Left lung (tissue), 10 donors: ENCODE measurements around the gene EHMT1. TPM values are rescaled to one million over a fixed set of nuclear protein-coding genes. Genes with fewer than 3 reads are reported as not detected.

Source experiments
- ATAC-seq: fragments of 200-7000 bp; cut with Tn5 transposase; one replicate; pipeline ENCODE4 v1.9.1; 2020; ENCODE audit warnings: moderate library complexity
- DNase-seq, 4 donors: peaks; one replicate each; pipeline ENCODE4 v3.0.0-alpha.2; 2013 to 2020
- H3K27ac ChIP-seq, 2 donors: fragments of 200-600 bp; sonication (generic) in 1 of 2; one replicate each; pipeline versions ENCODE4 v1.5.0 to v1.8.0; 2020 to 2021
- H3K27me3 ChIP-seq, 2 donors: fragments of 200-600 bp; sonication (generic) in 1 of 2; one replicate each; pipeline versions ENCODE4 v1.5.0 to v1.8.0; 2020 to 2021
- H3K36me3 ChIP-seq, 2 donors: fragments of 200-600 bp; sonication (generic) in 1 of 2; one replicate each; pipeline versions ENCODE4 v1.5.0 to v1.8.0; 2020 to 2021
- H3K4me1 ChIP-seq, 2 donors: fragments of 200-600 bp; one replicate each; pipeline ENCODE4 v1.8.0; 2021
- H3K4me3 ChIP-seq, 2 donors: fragments of 200-600 bp; sonication (generic) in 1 of 2; one replicate each; pipeline versions ENCODE4 v1.5.0 to v1.8.0; 2020 to 2021; ENCODE audit warnings: mild to moderate bottlenecking in 1 of 2
- H3K9me3 ChIP-seq, 2 donors: fragments of 200-600 bp; sonication (generic) in 1 of 2; one replicate each; pipeline versions ENCODE4 v1.5.0 to v1.8.0; 2020 to 2021
- intact Hi-C, 2 donors: fragments of 100-400 bp; cut with DNase I; formaldehyde crosslinking; loops; one replicate each; pipeline versions ENCODE4 v1.11.2 to v1.14.2; 2022
- polyA plus RNA-seq, 6 donors: library from polyadenylated mRNA; unstranded; fragments of 120-200 nt; gene quantifications; one replicate each; pipeline ENCODE4 v1.2.1, GENCODE V29; 2013; ENCODE audit not compliant: insufficient read length in 6 of 6
- total RNA-seq, 2 donors: library from RNA; stranded (reverse); fragmentation: NEBNext Ultra II Directional; extraction: Animal tissue kit (Norgen Biotek cat#: 25700); gene quantifications; one replicate each; pipeline ENCODE4 v1.2.1, GENCODE V29; 2021
- TF ChIP-seq, protein P1 (sequence below), 2 donors: fragments of 200-600 bp; sonication (generic) in 1 of 2; IDR thresholded peaks; one replicate each; pipeline versions ENCODE4 v1.5.0 to v1.8.0; 2021; ENCODE audit warnings: antibody characterized with exemption in 2 of 2
- donor health status: DM: no; HTN: yes; CAD: no.
- donor health status: DM: no; HTN: no; CAD: no.

Gene EHMT1
- total and polyA plus RNA-seq, 8 donors = 71.5 to 92.7 (median 82.7) TPM

DNA sequence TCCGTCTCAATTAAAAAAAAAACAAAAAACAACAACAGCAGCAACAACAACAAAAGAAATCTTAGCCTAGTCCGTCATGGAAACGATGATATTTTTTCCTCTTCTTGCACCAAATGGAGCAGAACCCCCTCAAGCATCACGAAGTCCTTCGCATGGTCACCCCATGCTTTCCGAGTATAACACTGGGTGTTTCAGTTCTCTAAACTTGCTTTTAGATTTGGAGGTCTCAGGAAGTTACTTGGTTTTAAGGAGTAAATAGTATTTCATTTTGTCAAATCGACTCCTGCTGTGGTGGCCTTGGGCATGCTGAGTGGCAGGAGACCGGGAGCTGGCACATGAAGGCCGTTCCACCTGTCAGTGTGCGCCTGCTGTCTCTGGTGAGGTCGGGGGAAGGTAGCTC, 140.3 kb downstream of the EHMT1 start:
- H3K9me3 ChIP-seq = peaks cover 0 to 6% of the 10 kb centered on the region in 2 donors
- no peaks in the 10 kb centered on the region for H3K27me3 ChIP-seq
- peaks cover 0 to 95% of the 10 kb centered on the region in 2 donors for H3K36me3 ChIP-seq
- TF ChIP-seq, protein P1, sequence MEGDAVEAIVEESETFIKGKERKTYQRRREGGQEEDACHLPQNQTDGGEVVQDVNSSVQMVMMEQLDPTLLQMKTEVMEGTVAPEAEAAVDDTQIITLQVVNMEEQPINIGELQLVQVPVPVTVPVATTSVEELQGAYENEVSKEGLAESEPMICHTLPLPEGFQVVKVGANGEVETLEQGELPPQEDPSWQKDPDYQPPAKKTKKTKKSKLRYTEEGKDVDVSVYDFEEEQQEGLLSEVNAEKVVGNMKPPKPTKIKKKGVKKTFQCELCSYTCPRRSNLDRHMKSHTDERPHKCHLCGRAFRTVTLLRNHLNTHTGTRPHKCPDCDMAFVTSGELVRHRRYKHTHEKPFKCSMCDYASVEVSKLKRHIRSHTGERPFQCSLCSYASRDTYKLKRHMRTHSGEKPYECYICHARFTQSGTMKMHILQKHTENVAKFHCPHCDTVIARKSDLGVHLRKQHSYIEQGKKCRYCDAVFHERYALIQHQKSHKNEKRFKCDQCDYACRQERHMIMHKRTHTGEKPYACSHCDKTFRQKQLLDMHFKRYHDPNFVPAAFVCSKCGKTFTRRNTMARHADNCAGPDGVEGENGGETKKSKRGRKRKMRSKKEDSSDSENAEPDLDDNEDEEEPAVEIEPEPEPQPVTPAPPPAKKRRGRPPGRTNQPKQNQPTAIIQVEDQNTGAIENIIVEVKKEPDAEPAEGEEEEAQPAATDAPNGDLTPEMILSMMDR (IDR thresholded peaks at IDR 0.05) = no peak
- H3K27ac ChIP-seq = no peak overlapping the region
- ATAC-seq = no peak
- intact Hi-C loops = no loop called here
- no peak for DNase-seq
- no peaks in the 10 kb centered on the region for H3K4me1 ChIP-seq
- H3K4me3 ChIP-seq = no peak overlapping the region

DNA sequence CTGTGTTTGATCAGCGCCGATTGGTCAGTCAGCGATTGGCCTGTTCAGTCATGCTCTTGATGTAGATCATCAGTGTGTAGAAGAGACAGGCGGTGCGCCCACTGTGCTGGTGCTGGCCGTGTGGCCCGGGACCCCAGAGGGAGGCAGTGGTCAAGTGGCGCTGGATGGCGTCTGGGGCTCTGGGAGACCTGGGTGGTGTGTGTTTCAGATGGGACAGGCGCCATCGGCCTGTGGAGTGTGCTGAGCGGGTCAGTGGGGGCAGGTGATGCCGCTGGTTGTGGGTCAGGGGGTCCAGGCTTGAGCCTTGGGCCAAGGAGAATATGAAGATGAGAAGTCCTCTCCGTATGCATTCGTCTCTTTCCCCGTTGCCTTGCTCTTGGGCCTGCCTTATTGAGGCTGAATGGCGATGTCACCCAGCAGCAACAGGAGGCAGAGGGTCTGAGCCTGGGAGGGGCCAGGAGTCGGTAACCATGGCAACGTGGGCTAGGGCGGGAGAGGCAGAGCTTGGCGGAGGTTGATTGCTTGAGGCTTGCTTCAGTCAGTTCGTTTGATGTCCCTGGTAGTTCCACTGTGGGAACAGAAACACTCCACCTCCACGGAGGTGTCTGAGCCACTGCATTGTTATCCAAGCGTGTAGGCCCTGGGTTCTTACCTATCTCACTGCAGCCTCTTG, 141.0 kb downstream of the EHMT1 start:
- H3K36me3 ChIP-seq = peaks cover 0 to 94% of the 10 kb centered on the region in 2 donors
- no peaks in the 10 kb centered on the region for H3K27me3 ChIP-seq
- TF ChIP-seq, protein P1 (IDR thresholded peaks at IDR 0.05) = no peak
- no peak overlapping the region for H3K4me3 ChIP-seq
- DNase-seq (no peak), ATAC-seq (no peak)
- no peaks in the 10 kb centered on the region for H3K4me1 ChIP-seq
- intact Hi-C loops = no loop called here
- no peak overlapping the region for H3K27ac ChIP-seq
- H3K9me3 ChIP-seq = peaks cover 0 to 6% of the 10 kb centered on the region in 2 donors

DNA sequence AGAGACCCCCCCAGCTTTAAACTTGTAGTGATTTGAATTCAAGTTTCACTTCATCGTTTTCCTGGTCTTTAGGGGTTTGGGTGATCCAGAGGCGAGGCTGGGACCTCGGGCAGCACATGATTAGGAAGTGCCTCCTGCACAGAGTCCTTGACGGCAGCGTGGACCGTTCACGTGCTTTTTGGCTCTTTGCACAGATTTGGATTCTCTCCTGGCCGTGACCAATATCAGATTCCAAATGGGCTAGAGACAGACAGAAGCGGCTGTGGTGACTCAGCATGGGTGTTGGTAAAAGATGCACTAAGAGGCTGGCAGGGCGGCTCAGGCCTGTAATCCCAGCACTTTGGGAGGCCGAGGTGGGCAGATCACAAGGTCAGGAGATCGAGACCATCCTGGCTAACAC, 141.6 kb downstream of the EHMT1 start:
- intact Hi-C loops = no loop called here
- ATAC-seq = no peak
- Histone ChIP-seq H3K4me1 (no peaks in the 10 kb centered on the region), H3K36me3 (peaks cover 0 to 87% of the 10 kb centered on the region in 2 donors), H3K27me3 (no peaks in the 10 kb centered on the region), H3K27ac (no peak overlapping the region), H3K9me3 (peaks cover 0 to 1% of the 10 kb centered on the region in 2 donors), H3K4me3 (no peak overlapping the region)
- TF ChIP-seq, protein P1 (IDR thresholded peaks at IDR 0.05) = no peak
- no peak for DNase-seq

- DNase-seq = no peak
- Histone ChIP-seq H3K36me3 (peaks cover 0 to 85% of the 10 kb centered on the region in 2 donors), H3K27ac (no peak overlapping the region), H3K4me3 (no peak overlapping the region), H3K27me3 (no peaks in the 10 kb centered on the region), H3K9me3 (no peaks in the 10 kb centered on the region), H3K4me1 (no peaks in the 10 kb centered on the region)
- intact Hi-C loops = no loop called here
- TF ChIP-seq, protein P1 (IDR thresholded peaks at IDR 0.05) = no peak
- ATAC-seq = no peak
Observed at GRCh38 chr9:137761032-137761431, 142.2 kb downstream of the EHMT1 start.

GRCh38 chr9:137761793-137762192, 143.0 kb downstream of the EHMT1 start:
- TF ChIP-seq, protein P1 (IDR thresholded peaks at IDR 0.05) = no peak
- Histone ChIP-seq H3K27me3 (no peaks in the 10 kb centered on the region), H3K4me3 (no peak overlapping the region), H3K9me3 (no peaks in the 10 kb centered on the region), H3K36me3 (peaks cover 0 to 86% of the 10 kb centered on the region in 2 donors), H3K27ac (no peak overlapping the region), H3K4me1 (no peaks in the 10 kb centered on the region)
- DNase-seq (no peak), ATAC-seq (no peak)
- intact Hi-C loops = no loop called here
